Suppressor macrophage treated with lipopolysaccharide for 1 hour (primary cell): ENCODE measurements around the gene PDE6B.
"Not testable (repeated sequence)": the region's sequence is repeated elsewhere in the genome, so short reads cannot be mapped to it uniquely, and the experiment has no call there.

Source experiments
- DNase-seq, 3 donors: peaks; one replicate each; pipeline ENCODE4 v3.0.0-alpha.2; 2020 to 2022

Gene PDE6B

DNA sequence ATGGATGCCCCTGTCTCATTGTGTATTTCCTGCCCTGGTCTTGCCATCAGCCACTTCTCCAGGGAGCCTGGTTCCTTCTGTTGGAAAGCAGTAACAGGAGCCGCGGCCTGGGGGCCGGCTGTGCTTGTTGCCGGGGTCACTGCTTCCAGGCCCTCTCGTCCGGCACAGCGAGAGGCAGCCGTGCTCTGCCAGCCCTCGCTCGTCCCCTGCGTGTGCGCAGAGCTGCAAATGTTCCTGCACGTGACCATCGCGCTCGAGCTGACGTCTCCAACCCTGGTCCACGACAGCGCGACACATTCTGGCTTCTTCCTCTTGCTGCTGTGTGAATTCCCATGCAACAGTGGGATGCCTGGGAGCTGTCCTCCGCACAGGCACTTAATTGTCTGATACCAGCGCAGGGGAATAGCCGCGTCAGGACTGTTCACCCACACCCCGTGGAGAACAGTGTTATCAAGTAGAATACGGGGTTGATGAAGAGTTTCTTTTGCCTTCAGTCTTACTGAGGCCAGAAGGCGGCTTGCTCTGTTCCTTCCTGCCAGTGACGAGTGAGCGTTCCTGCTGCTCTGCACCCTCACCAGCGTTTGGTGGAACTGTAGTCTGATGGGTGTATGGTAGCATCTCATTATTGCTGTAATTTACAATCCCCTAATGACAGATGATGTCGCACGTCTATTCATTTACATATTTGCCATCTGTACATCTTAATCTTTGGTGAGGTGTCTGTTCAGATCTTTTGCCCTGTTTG is 12.3 kb downstream of the PDE6B start:
- no peak for DNase-seq

DNA sequence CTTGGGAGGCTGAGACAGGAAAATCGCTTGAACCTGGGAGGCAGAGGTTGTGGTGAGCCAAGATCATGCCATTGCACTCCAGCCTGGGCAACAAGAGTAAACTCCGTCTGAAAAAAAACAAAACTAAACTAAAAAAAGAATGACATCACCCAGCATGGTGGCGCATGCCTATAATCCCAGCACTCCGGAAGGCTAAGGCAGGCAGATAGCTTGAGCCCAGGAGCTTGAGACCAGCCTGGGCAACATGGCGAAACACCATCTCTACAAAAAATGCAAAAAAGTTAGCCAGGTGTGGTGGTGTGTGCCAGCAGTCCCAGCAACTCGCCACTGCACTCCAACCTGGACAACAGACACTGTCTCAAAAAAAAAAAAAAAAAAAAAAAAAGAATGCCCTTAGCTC is 17.0 kb downstream of the PDE6B start:
- not testable (repeated sequence) for DNase-seq

DNA sequence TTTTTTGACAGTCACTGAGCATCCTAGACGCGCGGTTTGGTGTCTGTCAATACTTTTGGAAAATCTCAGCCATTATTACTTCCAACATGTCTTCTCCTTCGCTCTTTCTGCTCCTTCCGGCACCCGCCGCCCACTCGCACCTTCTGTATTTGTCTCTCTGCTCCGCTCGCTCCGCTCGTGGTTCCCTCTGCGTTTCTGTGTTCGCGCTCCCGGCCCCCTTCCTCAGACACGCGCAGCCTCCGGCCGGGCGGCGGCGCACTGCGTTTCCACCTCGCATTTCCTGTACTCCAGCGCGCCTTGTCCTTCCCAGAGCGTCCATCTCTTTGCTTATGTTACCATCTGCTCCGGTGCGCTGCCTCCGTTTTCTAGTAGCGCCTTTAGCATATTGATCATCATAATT is 21.1 kb downstream of the PDE6B start:
- DNase-seq: peak in 1 of 3 donors; percentile 3

DNA sequence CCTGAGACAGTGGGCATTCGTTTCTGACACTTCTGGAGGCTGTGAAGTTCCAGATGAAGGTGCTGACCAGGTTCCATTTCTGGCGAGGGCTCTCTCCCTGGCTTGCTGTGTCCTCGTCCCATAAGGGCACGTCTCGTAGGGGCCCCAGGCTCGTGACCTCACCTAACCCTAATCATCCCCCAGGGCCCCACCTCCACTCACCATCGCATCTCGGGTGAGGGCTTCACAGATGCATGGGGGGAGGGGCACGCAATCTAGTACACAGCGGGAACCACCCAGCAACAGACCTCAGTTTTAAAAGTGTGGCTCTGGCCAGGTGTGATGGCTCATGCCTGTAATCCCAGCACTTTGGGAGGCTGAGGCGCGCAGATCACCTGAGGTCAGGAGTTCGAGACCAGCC is 22.1 kb downstream of the PDE6B start:
- no peak for DNase-seq

DNA sequence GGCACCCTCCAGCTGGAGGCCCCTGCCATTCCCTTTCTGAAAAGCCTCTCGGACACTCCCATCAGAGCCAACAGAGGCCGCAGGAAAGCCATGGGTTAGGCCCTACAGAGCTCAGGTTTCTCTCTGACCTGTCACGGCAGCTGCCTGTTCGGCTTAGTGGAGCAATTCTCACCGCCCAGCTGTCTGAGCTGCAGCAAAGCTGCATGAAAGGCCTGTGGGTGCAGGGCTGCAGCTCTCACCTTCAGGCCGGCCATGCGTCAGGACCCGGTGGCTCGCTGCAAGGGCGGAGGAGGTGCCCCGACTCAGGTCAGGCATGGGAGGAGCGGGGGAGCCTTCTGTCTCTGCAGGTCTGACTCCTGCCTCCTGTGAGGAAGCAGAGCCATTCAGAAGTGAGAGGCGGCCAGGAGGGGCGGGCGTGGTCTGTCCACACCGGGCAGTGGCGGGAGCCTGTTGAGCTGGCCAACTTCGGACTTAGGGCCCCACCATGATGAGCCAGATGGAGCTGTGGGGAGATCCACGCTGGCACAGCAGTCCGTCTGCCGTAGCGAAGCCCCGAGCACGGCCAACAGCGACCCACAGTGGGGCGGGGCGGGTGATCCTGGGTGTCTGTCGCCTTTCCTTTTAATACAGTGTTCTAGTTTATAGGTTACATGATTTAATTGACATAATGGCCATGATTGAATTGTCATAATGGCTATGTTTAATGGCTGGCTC is 23.4 kb downstream of the PDE6B start:
- DNase-seq: no peak

DNA sequence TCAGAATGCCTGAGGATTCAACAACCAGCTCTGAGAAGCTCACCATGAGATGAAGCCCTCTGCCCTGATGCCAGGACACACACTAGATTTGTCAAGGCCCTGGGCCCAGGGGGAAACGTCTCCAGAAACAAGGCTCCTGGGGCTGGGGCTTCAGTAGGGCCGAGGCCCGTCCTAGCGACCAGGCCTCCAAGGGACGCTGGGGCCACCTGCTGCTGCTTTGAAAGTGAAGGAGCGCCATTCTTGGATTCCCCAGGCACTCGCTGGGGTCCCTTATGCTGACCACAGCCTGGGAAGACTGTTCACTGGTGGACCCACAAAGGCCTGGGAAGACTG is 23.9 kb downstream of the PDE6B start:
- DNase-seq: no peak

DNA sequence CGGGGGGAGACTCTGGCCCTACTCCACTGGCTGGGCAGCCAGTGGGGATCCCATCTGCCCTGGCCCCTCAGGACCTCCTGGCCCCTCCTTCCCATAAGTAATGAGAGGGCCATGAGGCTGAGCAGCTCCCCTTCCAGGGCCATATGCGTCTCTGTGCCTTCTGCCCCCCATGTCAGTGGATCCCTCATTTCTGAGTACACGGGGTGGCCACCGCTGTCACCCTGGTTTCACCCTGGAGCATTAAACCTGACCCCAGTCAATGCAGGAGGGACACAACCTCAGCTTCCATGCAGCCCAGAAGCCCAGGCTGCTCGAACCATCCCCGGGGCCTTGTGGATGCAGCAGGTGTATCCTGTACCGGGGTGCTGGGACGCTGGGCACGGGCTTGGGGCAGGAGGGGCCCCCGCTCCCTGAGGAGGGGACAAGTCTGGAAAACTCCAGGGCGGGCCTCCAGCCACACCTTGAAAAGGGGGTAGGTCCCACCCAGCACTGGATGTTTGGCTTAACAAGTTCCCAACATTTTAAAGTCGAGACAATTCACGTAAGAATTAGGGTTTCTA is 24.5 kb downstream of the PDE6B start:
- no peak for DNase-seq

DNA sequence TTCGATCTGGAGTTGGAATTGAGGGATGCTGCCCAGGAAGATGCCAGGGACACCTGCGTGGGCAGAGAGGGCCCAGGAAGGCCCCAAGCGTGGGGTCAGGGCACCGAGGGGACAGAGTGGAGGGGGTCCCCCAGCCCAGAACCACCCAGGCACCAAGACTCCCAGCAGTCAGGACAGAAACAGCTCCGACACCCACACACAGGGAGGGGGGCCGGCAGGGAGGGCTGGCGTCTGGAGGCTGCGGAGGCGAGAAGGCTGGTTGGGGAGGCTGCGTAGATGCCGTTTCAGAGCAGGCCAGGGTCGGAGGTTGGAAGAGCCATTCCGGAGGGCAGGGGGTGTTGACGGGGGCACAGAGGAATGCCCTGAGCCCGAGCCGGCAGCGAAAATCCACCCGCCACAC is 25.1 kb downstream of the PDE6B start:
- no peak for DNase-seq

DNA sequence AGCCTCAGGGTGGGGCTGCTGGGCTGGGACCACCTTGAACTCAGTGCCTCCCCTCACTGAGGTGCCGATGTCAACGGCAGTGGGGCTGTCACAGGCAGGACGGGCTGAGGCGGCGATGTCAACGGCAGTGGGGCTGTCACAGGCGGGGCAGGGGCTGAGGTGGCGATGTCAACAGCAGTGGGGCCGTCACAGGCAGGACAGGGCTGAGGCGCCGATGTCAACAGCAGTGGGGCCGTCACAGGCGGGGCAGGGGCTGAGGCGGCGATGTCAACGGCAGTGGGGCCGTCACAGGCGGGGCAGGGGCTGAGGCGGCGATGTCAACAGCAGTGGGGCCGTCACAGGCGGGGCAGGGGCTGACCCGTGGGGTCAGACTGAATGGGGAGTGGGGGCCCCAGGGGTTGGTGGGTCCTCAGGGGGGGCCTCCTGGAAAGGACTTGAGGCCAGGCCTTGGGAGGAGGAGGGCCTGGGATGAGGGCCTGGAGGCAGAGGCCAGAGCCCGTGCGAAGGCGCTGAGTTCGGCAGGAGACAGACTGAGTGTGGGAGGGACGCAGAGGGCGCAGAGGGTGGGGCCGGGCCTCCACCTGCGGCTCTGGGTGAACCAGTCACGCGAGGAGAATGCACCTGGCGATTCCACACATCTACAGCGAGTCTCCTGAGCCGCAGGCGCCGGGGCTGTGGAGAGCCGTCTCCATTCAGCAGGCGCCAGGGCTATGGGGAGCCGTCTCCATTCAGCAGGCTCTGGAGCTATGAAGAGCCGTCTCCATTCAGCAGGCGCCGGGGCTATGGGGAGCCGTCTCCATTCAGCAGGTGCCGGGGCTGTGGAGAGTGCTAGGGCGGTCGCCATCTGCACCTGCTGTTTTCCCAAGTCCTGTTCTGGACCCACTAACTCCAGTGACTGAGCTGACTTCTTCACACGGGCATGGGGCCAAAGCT is 25.8 kb downstream of the PDE6B start:
- DNase-seq: no peak

DNA sequence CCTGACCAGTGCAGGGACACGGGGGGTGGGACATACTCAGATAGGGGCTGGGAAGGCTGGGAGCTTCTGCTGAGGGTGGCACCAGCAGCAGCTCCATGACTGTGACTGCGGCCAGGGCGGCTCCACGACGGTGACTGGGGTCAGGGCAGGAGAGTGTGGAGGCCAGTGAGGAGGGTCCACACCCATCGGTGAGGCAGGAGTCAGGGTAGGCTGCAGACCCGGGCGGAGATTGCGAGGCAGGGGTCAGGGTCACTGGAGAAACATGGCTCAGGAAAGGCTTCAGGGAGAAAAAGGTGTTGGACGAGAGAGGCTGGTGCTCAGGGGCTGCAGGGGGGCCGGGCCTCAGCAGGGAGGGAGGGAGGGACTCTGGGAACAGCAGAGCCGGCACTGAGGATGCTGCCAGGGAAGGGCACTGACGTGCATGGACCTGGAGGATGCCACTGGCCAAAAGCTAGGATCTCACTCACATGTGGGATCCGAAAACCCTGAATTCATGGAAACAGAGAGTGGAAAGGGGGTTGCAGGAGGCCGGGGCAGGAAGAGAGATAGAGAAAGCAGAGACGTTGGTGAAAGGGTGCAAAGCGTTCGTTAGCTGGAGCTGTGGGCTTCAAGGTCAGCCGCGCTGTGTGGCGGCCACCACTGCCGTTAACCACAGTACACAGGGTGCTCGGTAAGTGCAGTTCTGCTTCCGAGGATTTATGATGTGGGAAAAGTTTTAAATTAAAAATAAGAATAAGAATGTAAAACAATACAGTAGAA is 26.7 kb downstream of the PDE6B start:
- DNase-seq: no peak

DNA sequence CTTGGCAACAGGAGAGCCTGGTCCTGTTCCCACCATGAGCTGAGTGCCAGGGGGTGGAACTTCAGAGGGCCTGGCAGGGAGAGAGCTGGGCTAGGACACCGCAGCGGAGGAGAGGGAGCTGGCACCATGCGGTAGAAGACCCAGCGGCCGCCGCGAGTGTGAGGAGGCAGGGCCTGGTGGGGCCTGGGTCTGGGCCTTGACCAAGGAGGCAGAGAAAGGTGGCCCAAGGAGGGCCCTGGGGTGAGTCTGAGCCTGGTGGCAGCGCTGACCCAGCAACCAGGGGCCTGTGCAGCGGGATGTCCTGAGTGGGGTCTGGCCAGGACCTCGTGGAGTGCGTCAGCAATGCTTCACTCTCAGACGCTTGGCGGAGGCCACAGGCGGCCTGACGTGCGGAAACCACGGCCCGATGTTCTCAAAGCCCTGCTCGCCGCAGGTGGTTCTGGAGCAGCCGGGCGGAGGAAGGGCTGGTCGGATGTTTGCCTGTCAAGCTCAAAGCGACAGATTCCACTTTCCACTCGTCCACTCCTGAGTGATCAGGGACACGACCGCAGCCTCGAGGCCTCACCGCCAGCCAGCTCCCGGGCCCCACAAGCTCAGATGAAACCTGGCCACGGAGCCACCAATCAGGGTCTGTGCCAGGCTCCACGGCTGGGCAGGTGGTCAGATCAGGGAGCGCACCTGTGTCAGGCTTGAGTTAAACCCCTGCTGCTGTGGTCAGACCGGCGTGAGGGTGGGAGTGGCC is 27.9 kb downstream of the PDE6B start:
- no peak for DNase-seq

DNA sequence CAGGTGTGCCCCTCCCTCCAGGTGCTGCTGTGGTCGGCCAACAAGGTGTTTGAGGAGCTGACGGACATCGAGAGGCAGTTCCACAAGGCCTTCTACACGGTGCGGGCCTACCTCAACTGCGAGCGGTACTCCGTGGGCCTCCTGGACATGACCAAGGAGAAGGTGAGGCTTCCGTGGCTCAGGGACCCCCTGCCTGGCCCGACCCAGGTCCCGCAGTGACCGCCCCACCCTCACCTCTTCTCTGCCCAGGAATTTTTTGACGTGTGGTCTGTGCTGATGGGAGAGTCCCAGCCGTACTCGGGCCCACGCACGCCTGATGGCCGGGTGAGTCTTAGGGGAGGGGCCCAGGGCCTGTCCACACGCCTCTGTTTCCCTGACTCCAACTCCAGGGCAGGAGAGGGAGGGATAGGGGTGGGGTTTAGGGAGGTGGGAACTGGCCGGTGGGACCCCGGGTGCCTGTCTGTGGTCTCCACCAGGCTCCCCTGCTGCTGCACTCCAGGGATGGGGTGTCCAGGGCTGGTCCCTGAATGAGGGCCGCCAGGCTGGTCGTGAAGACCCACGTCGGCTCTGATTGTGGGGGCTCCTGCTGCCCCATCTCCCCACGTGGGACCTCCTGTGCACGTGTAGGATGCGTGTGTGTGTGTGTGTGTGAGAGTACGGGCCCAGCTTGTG is 28.6 kb downstream of the PDE6B start:
- no peak for DNase-seq

DNA sequence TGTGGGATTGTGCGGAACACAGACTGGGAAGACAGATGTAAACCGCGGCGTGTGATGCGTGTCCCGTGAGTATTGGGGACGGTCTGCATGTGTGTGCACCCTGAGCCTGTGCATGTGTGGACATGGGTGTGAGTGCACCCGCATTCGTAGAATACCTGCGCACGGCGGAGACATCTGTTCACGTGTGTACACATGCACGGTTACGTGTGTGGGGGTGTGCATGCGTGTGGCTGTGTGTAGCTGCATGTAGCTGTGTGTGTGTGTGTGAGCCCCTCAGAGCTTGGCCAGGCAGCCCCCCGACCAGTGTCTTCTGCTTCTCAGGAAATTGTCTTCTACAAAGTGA is 29.1 kb downstream of the PDE6B start:
- DNase-seq: no peak

DNA sequence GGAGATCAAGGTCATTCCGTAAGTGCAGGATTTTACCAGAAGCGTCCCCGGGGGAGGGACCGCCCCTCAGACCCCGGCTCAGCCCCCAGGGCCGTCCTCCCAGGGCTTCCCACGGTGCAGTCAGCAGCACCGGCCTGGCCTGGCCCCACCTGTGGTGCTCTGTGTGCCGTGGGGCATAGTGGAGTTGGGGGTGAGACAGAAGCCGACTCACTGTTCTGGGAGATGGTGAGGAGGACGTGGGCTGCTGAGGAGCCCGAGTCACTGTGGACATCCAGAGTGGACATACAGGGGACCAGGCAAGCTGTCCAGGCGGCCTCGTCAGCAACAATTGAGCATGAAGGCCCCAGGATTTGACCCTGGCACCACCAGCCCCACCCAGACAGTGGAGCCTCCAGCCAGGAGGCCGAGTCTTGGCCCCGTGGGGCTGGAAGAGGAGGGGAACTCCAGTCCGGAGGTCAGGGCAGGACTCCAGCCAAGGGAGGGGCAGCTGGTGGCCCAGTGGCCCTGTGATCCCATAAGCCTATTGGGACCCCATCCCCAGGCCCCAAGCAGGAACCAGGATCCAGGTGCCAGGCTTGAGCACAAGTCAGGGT is 29.6 kb downstream of the PDE6B start:
- DNase-seq: no peak

DNA sequence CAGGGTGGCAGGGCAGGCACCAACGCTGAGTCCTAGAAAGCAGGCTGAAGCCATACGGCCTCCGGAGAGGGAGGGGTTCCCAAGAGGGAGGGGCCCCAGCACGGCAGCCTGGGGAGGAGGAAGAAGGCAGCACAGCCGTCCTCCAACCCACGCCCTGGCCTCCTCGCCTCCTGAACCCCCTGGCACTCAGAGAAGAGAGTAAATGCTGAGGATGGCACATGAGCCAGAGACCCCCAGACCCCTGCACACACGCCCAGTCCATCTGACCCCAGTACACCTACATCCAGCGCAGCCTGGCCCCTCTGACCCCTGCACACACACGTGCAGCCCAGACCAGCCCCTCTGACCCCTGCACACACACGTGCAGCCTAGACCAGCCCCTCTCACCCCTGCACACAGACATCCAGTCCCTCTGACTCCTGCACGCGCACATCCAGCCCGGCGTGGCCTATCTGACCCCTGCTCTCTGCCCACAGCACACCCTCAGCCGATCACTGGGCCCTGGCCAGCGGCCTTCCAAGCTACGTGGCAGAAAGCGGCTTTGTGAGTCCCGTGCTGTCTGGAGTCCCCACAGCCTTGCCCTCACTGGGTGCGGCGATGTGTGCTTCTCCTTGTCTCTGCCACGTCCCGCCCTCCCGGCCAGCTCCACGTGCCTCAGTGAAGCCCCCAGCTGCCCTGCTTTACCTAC is 30.2 kb downstream of the PDE6B start:
- no peak for DNase-seq

DNA sequence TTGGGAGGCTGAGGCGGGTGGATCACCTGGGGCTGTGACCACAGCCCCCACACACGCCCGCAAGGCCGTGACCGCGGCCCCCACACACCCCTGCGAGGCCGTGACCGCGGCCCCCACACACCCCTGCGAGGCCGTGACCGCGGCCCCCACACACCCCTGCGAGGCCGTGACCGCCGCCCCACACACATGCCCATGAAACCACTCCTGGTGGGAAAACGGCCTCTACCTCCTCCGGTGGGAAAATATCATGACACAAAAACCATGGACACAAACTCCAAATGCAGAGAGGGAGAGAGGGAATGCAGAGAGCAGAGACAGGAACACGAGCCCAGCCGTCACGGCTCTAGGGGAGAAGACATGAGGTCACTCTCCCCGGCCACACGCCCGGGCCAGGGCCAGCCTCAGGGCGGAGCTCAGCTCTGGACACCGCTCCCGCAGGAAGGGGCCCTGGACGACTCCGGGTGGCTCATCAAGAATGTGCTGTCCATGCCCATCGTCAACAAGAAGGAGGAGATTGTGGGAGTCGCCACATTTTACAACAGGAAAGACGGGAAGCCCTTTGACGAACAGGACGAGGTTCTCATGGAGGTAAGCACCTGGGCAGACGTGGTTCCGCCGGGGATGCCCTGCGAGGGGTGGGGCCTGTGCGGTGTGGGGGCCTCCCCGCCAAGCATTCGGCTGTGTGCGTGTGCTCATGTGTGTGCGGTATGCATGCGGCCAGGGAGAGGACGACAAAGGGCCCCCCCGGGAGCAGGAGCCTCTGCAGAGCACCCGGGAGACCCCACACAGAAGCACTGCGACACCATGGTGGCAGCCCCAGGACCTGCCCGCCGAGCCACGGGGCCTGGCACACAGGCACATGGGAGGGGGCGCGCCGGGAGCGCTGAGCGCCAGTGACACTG is 31.3 kb downstream of the PDE6B start:
- DNase-seq: no peak

DNA sequence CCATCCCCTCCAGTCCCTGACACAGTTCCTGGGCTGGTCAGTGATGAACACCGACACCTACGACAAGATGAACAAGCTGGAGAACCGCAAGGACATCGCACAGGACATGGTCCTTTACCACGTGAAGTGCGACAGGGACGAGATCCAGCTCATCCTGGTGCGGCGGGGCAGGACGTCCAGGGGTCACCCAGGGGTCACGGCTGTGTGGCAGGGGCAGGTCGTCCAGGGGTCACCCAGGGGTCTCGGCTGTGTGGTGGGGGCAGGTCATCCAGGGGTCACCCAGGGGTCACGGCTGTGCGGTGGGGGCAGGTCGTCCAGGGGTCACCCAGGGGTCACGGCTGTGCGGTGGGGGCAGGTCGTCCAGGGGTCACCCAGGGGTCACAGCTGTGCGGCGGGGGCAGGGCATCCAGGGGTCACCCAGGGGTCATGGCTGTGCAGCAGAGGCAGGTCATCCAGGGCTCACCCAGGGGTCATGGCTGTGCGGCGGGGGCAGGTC is 32.0 kb downstream of the PDE6B start:
- DNase-seq: no peak

DNA sequence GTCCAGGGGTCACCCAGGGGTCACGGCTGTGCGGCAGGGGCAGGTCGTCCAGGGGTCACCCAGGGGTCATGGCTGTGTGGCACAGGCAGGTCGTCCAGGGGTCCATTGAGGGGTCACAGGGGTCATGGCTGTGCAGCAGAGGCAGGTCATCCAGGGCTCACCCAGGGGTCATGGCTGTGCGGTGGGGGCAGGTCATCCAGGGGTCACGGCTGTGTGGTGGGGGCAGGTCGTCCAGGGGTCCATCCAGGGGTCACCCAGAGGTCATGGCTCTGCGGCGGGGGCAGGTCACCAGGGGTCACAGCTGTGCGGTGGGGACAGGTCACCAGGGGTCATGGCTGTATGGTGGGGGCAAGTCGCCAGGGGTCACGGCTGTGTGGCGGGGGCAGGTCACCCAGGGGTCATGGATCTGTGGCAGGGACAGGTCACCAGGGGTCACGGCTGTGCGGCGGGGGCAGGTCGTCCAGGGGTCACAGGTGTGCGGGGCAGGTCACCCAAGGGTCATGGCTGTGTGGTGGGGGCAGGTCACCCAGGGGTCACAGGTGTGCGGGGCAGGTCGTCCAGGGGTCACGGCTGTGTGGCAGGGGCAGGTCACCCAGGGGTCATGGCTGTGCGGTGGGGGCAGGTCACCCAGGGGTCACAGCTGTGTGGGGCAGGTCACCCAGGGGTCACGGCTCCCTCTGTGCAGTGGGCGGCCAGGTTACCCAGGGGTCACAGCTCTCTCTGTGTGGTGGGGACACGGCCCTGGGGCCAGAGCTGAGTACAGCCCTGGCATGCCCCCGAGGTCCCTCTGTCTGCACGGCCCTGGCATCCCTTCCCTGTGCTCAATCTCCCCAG is 32.7 kb downstream of the PDE6B start:
- DNase-seq: no peak
